HG02588 (cell line): ENCODE data around the gene CA10.

Experiments
- ATAC-seq: cut with Tn5 transposase; IDR thresholded peaks from one replicate; pipeline ENCODE4 v1.9.1; 2021; ENCODE audit warnings: mild to moderate bottlenecking, moderate library complexity; ENCODE audit not compliant: unreplicated experiment

Gene CA10

GRCh38 chr17:51613255-51613654, 545.3 kb downstream of the CA10 start:
- no peak for ATAC-seq

GRCh38 chr17:51612692-51613091, 545.8 kb downstream of the CA10 start:
- no peak for ATAC-seq

GRCh38 chr17:51611585-51611984, 546.9 kb downstream of the CA10 start:
- ATAC-seq = no peak

- no peak for ATAC-seq
These were observed 547.7 kb downstream of the CA10 start for GRCh38 chr17:51610834-51611233.

- no peak for ATAC-seq
These were observed 548.4 kb downstream of the CA10 start for GRCh38 chr17:51610155-51610554.

GRCh38 chr17:51608251-51608933, 550.1 kb downstream of the CA10 start:
- no peak for ATAC-seq

GRCh38 chr17:51607512-51607911, 551.0 kb downstream of the CA10 start:
- ATAC-seq = no peak

GRCh38 chr17:51604299-51605020, 554.1 kb downstream of the CA10 start:
- ATAC-seq = no peak

- no peak for ATAC-seq
These were observed 556.8 kb downstream of the CA10 start for GRCh38 chr17:51601622-51602261.

- ATAC-seq = no peak
These were observed 559.7 kb downstream of the CA10 start for GRCh38 chr17:51598824-51599223.

- ATAC-seq = no peak
These were observed 561.2 kb downstream of the CA10 start for GRCh38 chr17:51597345-51597744.

GRCh38 chr17:51595826-51596398, 562.6 kb downstream of the CA10 start:
- no peak for ATAC-seq

- ATAC-seq = no peak
These were observed 568.4 kb downstream of the CA10 start for GRCh38 chr17:51590071-51590656.

GRCh38 chr17:51588063-51588462, 570.5 kb downstream of the CA10 start:
- ATAC-seq = no peak

- no peak for ATAC-seq
These were observed 571.0 kb downstream of the CA10 start for GRCh38 chr17:51587516-51587915.

GRCh38 chr17:51585514-51586104, 572.9 kb downstream of the CA10 start:
- no peak for ATAC-seq

- ATAC-seq = no peak
These were observed 577.6 kb downstream of the CA10 start for GRCh38 chr17:51580869-51581268.
